HepG2 (cell line): Measurements from ENCODE around the gene CYTH2. TPM values are rescaled to one million over a fixed set of nuclear protein-coding genes. Genes with fewer than 3 reads are reported as not detected.
A peak's percentile ranks its signal among the peaks of the same experiment; 100 is the strongest.

Experiments used
- ATAC-seq: fragments of 200-7000 bp; cut with Tn5 transposase; 3 replicates; pipeline ENCODE4 v1.9.1; 2020; ENCODE audit warnings: mild to moderate bottlenecking, moderate library complexity
- BruUV-seq: library from RNA; stranded (reverse); fragments of 400-500 nt; replicated peaks from 2 replicates; lab custom pipeline; 2021; lab: Mats Ljungman, UMichigan
- CTCF ChIA-PET: fragments of 300-600 bp; formaldehyde crosslinking; extraction: SDS; loops from one replicate; lab custom pipeline; 2021; ENCODE audit warnings: low total read pairs, inconsistent platforms, low intra/inter-chr PET ratio; lab: Yijun Ruan, JAX
- POLR2A ChIA-PET: fragments of 350-600 bp; sonication (Branson Sonifier 250); formaldehyde crosslinking; loops from one replicate; lab custom pipeline; 2020; ENCODE audit warnings: antibody characterized with exemption, inconsistent platforms; lab: Yijun Ruan, JAX
- DNase-seq: peaks from one replicate; pipeline ENCODE4 v3.0.0-alpha.2; 2015; ENCODE audit warnings: low spot score
- FAIRE-seq: peaks from 3 replicates; lab custom pipeline; 2011; peaks lifted over from hg19 to GRCh38; lab: Jason Lieb, UNC
- H2AFZ ChIP-seq: one replicate; pipeline ENCODE4 v1.6.1; 2011; ENCODE audit warnings: low read length, inconsistent platforms
- H3K27ac ChIP-seq: fragments of 300-600 bp; 3 replicates; pipeline ENCODE4 v1.8.0; 2011; ENCODE audit warnings: mixed run types, mild to moderate bottlenecking, mixed read lengths, low read length, inconsistent platforms; ENCODE audit not compliant: insufficient read depth; ENCODE audit errors: extremely low read length
- H3K27me3 ChIP-seq, 2 experiments: fragments of 200-600 bp in 1 of 2; 2 replicates in 1 of 2; 3 replicates in 1 of 2; pipeline versions ENCODE4 v1.6.0 to v1.8.0; 2011; ENCODE audit warnings: low read length in 2 of 2, mild to moderate bottlenecking in 2 of 2, moderate library complexity in 2 of 2, inconsistent platforms in 1 of 2; ENCODE audit not compliant: insufficient read depth in 2 of 2, control insufficient read depth in 1 of 2
- H3K36me3 ChIP-seq, 2 experiments: fragments of 200-600 bp in 1 of 2; replicated peaks in 1 of 2; 2 replicates in 1 of 2; 3 replicates in 1 of 2; pipeline versions ENCODE4 v1.5.1 to v1.8.0; 2011; ENCODE audit warnings: low read length in 2 of 2, inconsistent platforms in 1 of 2; ENCODE audit not compliant: insufficient read depth in 2 of 2, control insufficient read depth in 1 of 2
- H3K4me1 ChIP-seq: 2 replicates; pipeline ENCODE4 v1.5.1; 2012; ENCODE audit warnings: low read length, inconsistent platforms; ENCODE audit not compliant: insufficient read depth
- H3K4me2 ChIP-seq: 2 replicates; pipeline ENCODE4 v1.6.0; 2011; ENCODE audit warnings: low read depth, low read length, inconsistent platforms
- H3K4me3 ChIP-seq, 3 experiments: fragments of 200-600 bp in 1 of 3; sonication (generic), shearing (Covaris generic) in 1 of 3; replicated peaks in 1 of 3; 2 replicates each; pipeline ENCODE4 v1.5.1; 2011 to 2016; ENCODE audit warnings: low read length in 3 of 3, inconsistent platforms in 2 of 3, low read depth in 2 of 3, mild to moderate bottlenecking in 2 of 3, control low read depth in 1 of 3, mixed read lengths in 1 of 3; ENCODE audit not compliant: insufficient read depth in 1 of 3
- H3K79me2 ChIP-seq: one replicate; pipeline ENCODE4 v1.6.1; 2011; ENCODE audit warnings: low read length, inconsistent platforms; ENCODE audit not compliant: insufficient read depth
- H3K9ac ChIP-seq: 2 replicates; pipeline ENCODE4 v1.6.0; 2011; ENCODE audit warnings: mild to moderate bottlenecking, low read depth, low read length, inconsistent platforms; ENCODE audit not compliant: insufficient read depth
- H3K9me3 ChIP-seq: 2 replicates; pipeline ENCODE4 v1.5.1; 2012; ENCODE audit warnings: mild to moderate bottlenecking, low read length
- H4K20me1 ChIP-seq: 2 replicates; pipeline ENCODE4 v1.6.0; 2011; ENCODE audit warnings: inconsistent platforms, mild to moderate bottlenecking, low read length, moderate library complexity; ENCODE audit not compliant: insufficient read depth
- CTCF ChIP-seq: sonication (generic); formaldehyde crosslinking; IDR thresholded peaks from 2 replicates; pipeline ENCODE4 v1.5.0; 2020; ENCODE audit warnings: mild to moderate bottlenecking, missing genetic modification reagents, moderate library complexity
- GTF3A ChIP-seq: sonication (generic); formaldehyde crosslinking; conservative IDR thresholded peaks from 2 replicates; pipeline ENCODE4 v1.4.0; 2020; ENCODE audit warnings: mild to moderate bottlenecking, missing genetic modification reagents
- HDAC1 ChIP-seq: sonication (generic); formaldehyde crosslinking; IDR thresholded peaks from 2 replicates; pipeline ENCODE4 v1.5.1; 2020; ENCODE audit warnings: mild to moderate bottlenecking, missing genetic modification reagents
- NKX3-1 ChIP-seq: sonication (generic); formaldehyde crosslinking; IDR thresholded peaks from 2 replicates; pipeline ENCODE4 v1.5.0; 2020; ENCODE audit warnings: missing genetic modification reagents
- SRY ChIP-seq: sonication (generic); formaldehyde crosslinking; IDR thresholded peaks from 2 replicates; pipeline ENCODE4 v1.8.0; 2022; ENCODE audit warnings: mild to moderate bottlenecking, missing genetic modification reagents
- THAP9 ChIP-seq: sonication (generic); formaldehyde crosslinking; IDR thresholded peaks from 2 replicates; pipeline ENCODE4; 2020; ENCODE audit warnings: missing genetic modification reagents, mild to moderate bottlenecking, borderline replicate concordance
- ZBTB14 ChIP-seq: sonication (generic); formaldehyde crosslinking; IDR thresholded peaks from 2 replicates; pipeline ENCODE4 v1.4.0; 2020; ENCODE audit warnings: missing genetic modification reagents
- ZFP91 ChIP-seq: sonication (generic); formaldehyde crosslinking; IDR thresholded peaks from 2 replicates; pipeline ENCODE4 v1.9.0; 2022; ENCODE audit warnings: missing genetic modification reagents, mild to moderate bottlenecking, borderline replicate concordance
- ZNF414 ChIP-seq: sonication (generic); formaldehyde crosslinking; IDR thresholded peaks from 2 replicates; pipeline ENCODE4 v1.5.0; 2020; ENCODE audit warnings: missing genetic modification reagents
- ZNF547 ChIP-seq: sonication (generic); formaldehyde crosslinking; IDR thresholded peaks from 2 replicates; pipeline ENCODE4 v1.5.1; 2020; ENCODE audit warnings: mild to moderate bottlenecking, missing genetic modification reagents
- ZNF652 ChIP-seq: IDR thresholded peaks from 2 replicates; pipeline ENCODE4 v1.6.1; 2016; ENCODE audit warnings: low read depth, borderline replicate concordance
- ZNF891 ChIP-seq: sonication (generic); formaldehyde crosslinking; IDR thresholded peaks from 2 replicates; pipeline ENCODE4 v1.5.0; 2020; ENCODE audit warnings: mild to moderate bottlenecking, missing genetic modification reagents
- WGBS: methylation state at CpG from one replicate; pipeline ENCODE4 v1.1.6; 2017; ENCODE audit warnings: low lambda C conversion rate; 5-methylcytosine and 5-hydroxymethylcytosine counted together
- in situ Hi-C: cut with HindIII; loops from 2 replicates; pipeline ENCODE4 v1.10.0; 2017; ENCODE audit warnings: low pct_unique_long_range_greater_than_20kb; ENCODE audit not compliant: extremely low pct_ligation_motif_present
- intact Hi-C: fragments of 100-400 bp; cut with micrococcal nuclease; formaldehyde crosslinking; loops from one replicate; pipeline ENCODE4 v1.10.0; 2022; ENCODE audit not compliant: unreplicated experiment
- polyA plus RNA-seq, 8 experiments: library from polyadenylated mRNA; depleted of rRNA in 3 of 8; stranded (reverse) in 7 of 8; unstranded in 1 of 8; fragments of >200 nt; fragmentation: Illumina TruSeq in 4 of 8; extraction: Trizol in 4 of 8; gene quantifications; 2 replicates each; pipeline versions ENCODE4 v1.2.1 to v1.2.3, GENCODE V29; 2011 to 2016; ENCODE audit warnings: low read depth in 4 of 8, missing spikeins in 1 of 8, mixed read lengths in 1 of 8; ENCODE audit not compliant: insufficient read depth in 1 of 8
- total RNA-seq, 5 experiments: library from RNA; depleted of rRNA; stranded (reverse); fragments of >200 nt; fragmentation: Illumina TruSeq; extraction: Trizol; gene quantifications; 2 replicates each; pipeline ENCODE4 v1.2.3, GENCODE V29; 2016; ENCODE audit warnings: low read depth in 1 of 5

CYTH2 gene
- total and polyA plus RNA-seq, 2 of the 13 experiments (the other 11 are each of a cell fraction or from before 2014, with no cell fraction given) = 16.5 to 39.3 TPM

GRCh38 chr19:48500830-48501493 lies 31.8 kb downstream of the CYTH2 start:
- Histone ChIP-seq H3K4me2 (peak overlapping the region; percentile 97), H2AFZ (no peak overlapping the region), H3K27me3 (peaks cover 0 to 9% of the 10 kb centered on the region in 2 experiments; a peak in 1 of 5 replicates), H3K9ac (peak overlapping the region; percentile 56), H3K36me3 (no peaks in the 10 kb centered on the region), H3K4me1 (peaks cover 52% of the 10 kb centered on the region), H4K20me1 (no peaks in the 10 kb centered on the region), H3K9me3 (no peaks in the 10 kb centered on the region), H3K27ac (no peak overlapping the region), H3K79me2 (no peaks in the 10 kb centered on the region), H3K4me3 (peak overlapping the region; percentile 58 to 85 (median 60))
- BruUV-seq = no TSS peak
- ChIA-PET CTCF (no interaction called here), POLR2A (interaction anchor here (1.1 kb wide), 1 partner anchor 83 kb away, joined by 3 read pairs; no protein-coding TSS in a partner anchor)
- no peak for FAIRE-seq
- in situ Hi-C loops = loop anchor here (5.0 kb wide), 1 partner anchor 86 kb away; no protein-coding TSS in a partner anchor
- intact Hi-C loops = no loop called here
- WGBS = 6% methylated on average over 6 of the region's 32 CpGs
- no peak for DNase-seq
- ATAC-seq = no peak
- peak; percentile 38; the same call in 1 of the 2 replicates for TF ChIP-seq ZFP91
- TF ChIP-seq NKX3-1 (CRISPR knock-in tag) = no peak
- TF ChIP-seq GTF3A = no peak
- 0 out of 2 replicates have a peak, but pooled peaks have one; percentile 74 for TF ChIP-seq ZNF891 (CRISPR knock-in tag)
- peak; percentile 8; the same call in 1 of the 2 replicates for TF ChIP-seq HDAC1 (CRISPR knock-in tag)
- peak; percentile 76 for TF ChIP-seq ZNF547
- TF ChIP-seq THAP9 (CRISPR knock-in tag) = peak; percentile 17; the same call in 1 of the 2 replicates
- no peak for TF ChIP-seq ZNF414 (CRISPR knock-in tag)
- TF ChIP-seq SRY = 0 out of 2 replicates have a peak, but pooled peaks have one; percentile 75
- TF ChIP-seq CTCF (CRISPR knock-in tag) = peak; percentile 18; the same call in 1 of the 2 replicates
- TF ChIP-seq ZBTB14 = no peak
- TF ChIP-seq ZNF652 = no peak
